Uterus (tissue), 4 donors: ENCODE data around the gene NACA. TPM values are rescaled to one million over a fixed set of nuclear protein-coding genes. Genes with fewer than 3 reads are reported as not detected.

Source experiments
- DNase-seq, 2 donors: peaks; one replicate each; pipeline ENCODE4 v3.0.0-alpha.2; 2019 to 2020
- H3K27ac ChIP-seq, 2 donors: fragments of 200-600 bp; sonication (generic); 1 replicate in 1 of 2; 2 replicates in 1 of 2; pipeline ENCODE4 v1.5.1; 2016 to 2018
- H3K27me3 ChIP-seq, 2 donors: fragments of 200-600 bp; sonication (generic); one replicate each; pipeline ENCODE4 v1.5.1; 2018 to 2019; ENCODE audit warnings: control low read depth in 1 of 2
- H3K36me3 ChIP-seq, 2 donors: fragments of 200-600 bp; sonication (generic); one replicate each; pipeline ENCODE4 v1.5.1; 2019; ENCODE audit warnings: control low read depth in 1 of 2
- H3K4me1 ChIP-seq, 2 donors: fragments of 200-600 bp; sonication (generic); one replicate each; pipeline ENCODE4 v1.5.1; 2018 to 2019; ENCODE audit warnings: control low read depth in 1 of 2
- H3K4me3 ChIP-seq, 2 donors: fragments of 200-600 bp; sonication (generic); 1 replicate in 1 of 2; 2 replicates in 1 of 2; pipeline ENCODE4 v1.5.1; 2018 to 2019; ENCODE audit warnings: mild to moderate bottlenecking in 1 of 2
- H3K9me3 ChIP-seq, 2 donors: fragments of 200-600 bp; sonication (generic); one replicate each; pipeline ENCODE4 v1.5.1; 2019; ENCODE audit warnings: control low read depth in 1 of 2
- POLR2A ChIP-seq, 2 donors: fragments of 450-650 bp; IDR thresholded peaks; one replicate each; pipeline ENCODE4 v1.6.1; 2016; ENCODE audit warnings: antibody characterized with exemption in 2 of 2, mild to moderate bottlenecking in 1 of 2, moderate library complexity in 1 of 2
- intact Hi-C: fragments of 100-400 bp; cut with DNase I; formaldehyde crosslinking; loops from one replicate; pipeline ENCODE4 v1.15.1; 2023; ENCODE audit warnings: low total_unique reads
- total RNA-seq, 4 donors: library from RNA; depleted of rRNA in 3 of 4; stranded (reverse); fragments of >200 nt in 3 of 4; gene quantifications; one replicate each; pipeline versions ENCODE4 v1.1.0 to v1.2.4, GENCODE V29; 2014 to 2023
- TF ChIP-seq, protein P1 (sequence below), 4 experiments: fragments of 200-600 bp in 2 of 4; fragments of 450-650 bp in 2 of 4; sonication (generic) in 2 of 4; IDR thresholded peaks; one replicate each; pipeline ENCODE4 v1.5.1; 2016 to 2019; ENCODE audit warnings: antibody characterized with exemption in 4 of 4, mild to moderate bottlenecking in 2 of 4, moderate library complexity in 1 of 4
- donor health status: DM: yes; HTN: yes; CAD: no.

The NACA gene
- total RNA-seq, 4 donors from 2014 or later: 942 to 2,684 (median 1,304) TPM

DNA sequence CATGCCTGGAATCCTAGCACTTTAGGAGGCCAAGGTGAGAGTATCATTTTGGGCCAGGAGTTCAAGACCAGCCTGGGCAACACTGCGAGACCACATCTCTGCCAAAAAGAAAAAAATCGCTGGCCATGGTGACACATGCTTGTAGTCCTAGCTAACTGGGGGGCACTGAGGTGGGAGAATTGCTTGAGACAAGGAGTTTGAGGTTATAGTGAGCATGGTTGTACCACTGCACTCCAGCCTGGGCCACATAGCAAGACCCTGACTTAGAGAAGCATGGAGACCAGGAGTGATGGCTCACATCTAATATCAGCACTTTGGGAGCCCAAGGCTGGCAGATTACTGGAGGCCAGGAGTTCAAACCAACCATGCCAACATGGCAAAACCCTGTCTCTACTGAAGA lies 46.2 kb downstream of the NACA start:
- TF ChIP-seq POLR2A (IDR thresholded peaks at IDR 0.05): no peak
- TF ChIP-seq, protein P1, sequence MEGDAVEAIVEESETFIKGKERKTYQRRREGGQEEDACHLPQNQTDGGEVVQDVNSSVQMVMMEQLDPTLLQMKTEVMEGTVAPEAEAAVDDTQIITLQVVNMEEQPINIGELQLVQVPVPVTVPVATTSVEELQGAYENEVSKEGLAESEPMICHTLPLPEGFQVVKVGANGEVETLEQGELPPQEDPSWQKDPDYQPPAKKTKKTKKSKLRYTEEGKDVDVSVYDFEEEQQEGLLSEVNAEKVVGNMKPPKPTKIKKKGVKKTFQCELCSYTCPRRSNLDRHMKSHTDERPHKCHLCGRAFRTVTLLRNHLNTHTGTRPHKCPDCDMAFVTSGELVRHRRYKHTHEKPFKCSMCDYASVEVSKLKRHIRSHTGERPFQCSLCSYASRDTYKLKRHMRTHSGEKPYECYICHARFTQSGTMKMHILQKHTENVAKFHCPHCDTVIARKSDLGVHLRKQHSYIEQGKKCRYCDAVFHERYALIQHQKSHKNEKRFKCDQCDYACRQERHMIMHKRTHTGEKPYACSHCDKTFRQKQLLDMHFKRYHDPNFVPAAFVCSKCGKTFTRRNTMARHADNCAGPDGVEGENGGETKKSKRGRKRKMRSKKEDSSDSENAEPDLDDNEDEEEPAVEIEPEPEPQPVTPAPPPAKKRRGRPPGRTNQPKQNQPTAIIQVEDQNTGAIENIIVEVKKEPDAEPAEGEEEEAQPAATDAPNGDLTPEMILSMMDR (IDR thresholded peaks at IDR 0.05): no peak
- Histone ChIP-seq H3K4me3 (no peak overlapping the region), H3K9me3 (no peaks in the 10 kb centered on the region), H3K27ac (no peak overlapping the region), H3K27me3 (no peaks in the 10 kb centered on the region), H3K36me3 (no peaks in the 10 kb centered on the region), H3K4me1 (peaks cover 0 to 8% of the 10 kb centered on the region in 2 donors)
- no peak for DNase-seq
- intact Hi-C loops: no loop called here

DNA sequence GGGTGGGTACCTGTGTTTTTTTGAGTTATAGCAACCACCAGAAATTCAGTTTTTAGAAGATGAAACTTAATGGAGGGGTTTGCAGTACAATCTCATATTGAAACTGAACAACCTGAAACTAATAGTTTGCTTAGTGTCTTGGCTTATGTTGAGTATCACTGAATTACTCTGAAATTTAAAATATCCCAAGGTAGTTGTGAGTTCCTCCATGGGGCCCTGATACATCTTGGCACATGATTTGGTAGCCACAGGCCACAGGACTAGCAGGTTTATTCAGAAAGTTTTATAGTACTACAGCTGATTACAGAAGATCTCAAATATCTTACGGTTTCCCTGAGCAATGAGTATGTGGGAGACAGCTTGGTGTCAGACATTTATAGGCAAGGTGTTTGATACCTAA lies 47.4 kb downstream of the NACA start:
- Histone ChIP-seq H3K27ac (no peak overlapping the region), H3K4me1 (peaks cover 0 to 8% of the 10 kb centered on the region in 2 donors), H3K9me3 (no peaks in the 10 kb centered on the region), H3K27me3 (no peaks in the 10 kb centered on the region), H3K36me3 (no peaks in the 10 kb centered on the region), H3K4me3 (no peak overlapping the region)
- no peak for DNase-seq
- TF ChIP-seq, protein P1 (IDR thresholded peaks at IDR 0.05): no peak
- TF ChIP-seq POLR2A (IDR thresholded peaks at IDR 0.05): no peak
- intact Hi-C loops: no loop called here

DNA sequence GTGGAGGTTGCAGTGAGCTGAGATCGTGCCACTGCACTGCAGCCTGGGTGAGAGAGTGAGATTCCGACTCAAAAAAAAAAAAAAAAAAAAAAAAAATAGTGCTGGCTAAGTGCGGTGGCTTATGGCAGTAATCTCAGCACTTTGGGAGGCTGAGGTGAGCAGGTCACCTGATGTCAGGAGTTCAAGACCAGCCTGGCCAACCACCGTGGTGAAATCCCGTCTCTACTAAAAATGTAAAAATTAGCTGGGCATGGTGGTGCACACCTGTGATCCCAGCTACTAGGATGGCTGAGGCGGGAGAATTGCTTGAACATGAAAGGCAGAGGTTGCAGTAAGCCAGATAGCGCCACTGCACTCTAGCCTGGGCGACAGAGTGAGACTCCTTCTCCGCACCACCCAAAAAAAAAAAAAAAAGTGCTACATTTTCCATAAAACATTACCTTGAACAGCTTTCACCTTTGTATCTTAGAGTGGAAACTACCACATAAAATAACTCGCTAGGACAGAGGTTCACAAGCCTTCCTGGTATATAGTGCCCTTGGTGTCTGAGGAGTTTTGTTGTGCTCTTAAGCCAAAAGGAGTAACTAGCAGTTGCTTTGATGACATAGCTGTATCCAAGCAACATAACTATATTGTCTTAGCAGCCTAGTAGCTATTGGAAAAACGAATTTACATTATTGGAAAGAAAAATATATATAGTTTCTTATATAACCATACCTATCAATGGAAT lies 48.1 kb downstream of the NACA start:
- Histone ChIP-seq H3K27ac (no peak overlapping the region), H3K9me3 (no peaks in the 10 kb centered on the region), H3K4me3 (no peak overlapping the region), H3K4me1 (peaks cover 0 to 8% of the 10 kb centered on the region in 2 donors), H3K27me3 (no peaks in the 10 kb centered on the region), H3K36me3 (no peaks in the 10 kb centered on the region)
- no peak for DNase-seq
- TF ChIP-seq, protein P1 (IDR thresholded peaks at IDR 0.05): no peak
- no peak for TF ChIP-seq POLR2A (IDR thresholded peaks at IDR 0.05)
- intact Hi-C loops: no loop called here

DNA sequence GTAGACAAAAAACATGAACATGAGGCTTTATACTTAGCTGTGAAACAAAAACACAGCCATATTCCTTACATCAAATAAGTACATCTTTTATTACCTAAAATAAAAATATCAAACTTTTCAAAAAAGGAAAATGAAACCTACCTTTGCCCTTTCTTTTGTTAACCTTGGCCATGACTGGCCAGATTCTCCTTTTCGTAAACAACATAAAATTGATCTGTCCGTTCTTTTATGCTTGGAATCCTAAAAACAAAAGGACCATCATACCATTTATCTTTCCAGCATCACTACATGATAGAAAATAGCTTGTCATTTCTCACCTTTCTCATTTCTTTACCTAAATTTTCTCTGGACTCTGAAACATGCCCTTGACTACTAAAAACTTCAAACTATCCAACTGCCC lies 53.5 kb downstream of the NACA start:
- H3K27me3 ChIP-seq: no peaks in the 10 kb centered on the region
- DNase-seq: no peak
- H3K36me3 ChIP-seq: no peaks in the 10 kb centered on the region
- no peak overlapping the region for H3K27ac ChIP-seq
- TF ChIP-seq POLR2A (IDR thresholded peaks at IDR 0.05): no peak
- TF ChIP-seq, protein P1 (IDR thresholded peaks at IDR 0.05): no peak
- intact Hi-C loops: no loop called here
- H3K4me1 ChIP-seq: no peaks in the 10 kb centered on the region
- H3K9me3 ChIP-seq: no peaks in the 10 kb centered on the region
- no peak overlapping the region for H3K4me3 ChIP-seq

DNA sequence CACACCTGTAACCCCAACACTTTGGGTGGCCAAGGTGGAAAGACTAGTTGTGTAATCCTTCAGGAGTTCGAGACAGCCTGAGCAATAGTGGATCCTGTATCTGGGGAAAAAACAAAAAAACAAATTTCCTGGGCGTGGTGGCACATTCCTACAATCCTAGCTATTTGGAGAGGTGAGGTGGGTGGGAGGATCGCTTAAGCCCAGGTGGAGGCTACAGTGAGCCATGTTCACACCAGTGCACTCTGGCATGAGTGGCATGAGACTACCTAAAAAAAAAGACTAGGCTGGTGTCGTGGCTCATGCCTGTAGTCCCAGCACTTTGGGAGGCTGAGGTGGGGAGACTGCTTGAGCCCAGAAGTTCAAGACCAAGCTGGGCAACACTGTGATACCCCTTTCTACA lies 54.3 kb downstream of the NACA start:
- no peak overlapping the region for H3K27ac ChIP-seq
- H3K4me3 ChIP-seq: no peak overlapping the region
- no peak for DNase-seq
- no peaks in the 10 kb centered on the region for H3K4me1 ChIP-seq
- no peaks in the 10 kb centered on the region for H3K36me3 ChIP-seq
- intact Hi-C loops: no loop called here
- TF ChIP-seq, protein P1 (IDR thresholded peaks at IDR 0.05): no peak
- no peak for TF ChIP-seq POLR2A (IDR thresholded peaks at IDR 0.05)
- H3K9me3 ChIP-seq: no peaks in the 10 kb centered on the region
- no peaks in the 10 kb centered on the region for H3K27me3 ChIP-seq
